22Rv1 (cell line): ENCODE measurements around the gene INSL3.

Experiments
- ZFX ChIP-seq: fragments of 450-650 bp; IDR thresholded peaks from 2 replicates; pipeline ENCODE4 v1.6.1; 2017; ENCODE audit warnings: antibody characterized with exemption, borderline replicate concordance
- TF ChIP-seq, protein P1 (sequence below): fragments of 450-650 bp; IDR thresholded peaks from 2 replicates; pipeline ENCODE4 v1.5.1; 2017; ENCODE audit warnings: mild to moderate bottlenecking

- TF ChIP-seq, protein P1, sequence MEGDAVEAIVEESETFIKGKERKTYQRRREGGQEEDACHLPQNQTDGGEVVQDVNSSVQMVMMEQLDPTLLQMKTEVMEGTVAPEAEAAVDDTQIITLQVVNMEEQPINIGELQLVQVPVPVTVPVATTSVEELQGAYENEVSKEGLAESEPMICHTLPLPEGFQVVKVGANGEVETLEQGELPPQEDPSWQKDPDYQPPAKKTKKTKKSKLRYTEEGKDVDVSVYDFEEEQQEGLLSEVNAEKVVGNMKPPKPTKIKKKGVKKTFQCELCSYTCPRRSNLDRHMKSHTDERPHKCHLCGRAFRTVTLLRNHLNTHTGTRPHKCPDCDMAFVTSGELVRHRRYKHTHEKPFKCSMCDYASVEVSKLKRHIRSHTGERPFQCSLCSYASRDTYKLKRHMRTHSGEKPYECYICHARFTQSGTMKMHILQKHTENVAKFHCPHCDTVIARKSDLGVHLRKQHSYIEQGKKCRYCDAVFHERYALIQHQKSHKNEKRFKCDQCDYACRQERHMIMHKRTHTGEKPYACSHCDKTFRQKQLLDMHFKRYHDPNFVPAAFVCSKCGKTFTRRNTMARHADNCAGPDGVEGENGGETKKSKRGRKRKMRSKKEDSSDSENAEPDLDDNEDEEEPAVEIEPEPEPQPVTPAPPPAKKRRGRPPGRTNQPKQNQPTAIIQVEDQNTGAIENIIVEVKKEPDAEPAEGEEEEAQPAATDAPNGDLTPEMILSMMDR: peak; percentile 98
- no peak for TF ChIP-seq ZFX
Observed at GRCh38 chr19:17766543-17767131, 54.7 kb downstream of the INSL3 start.
